K562 (cell line): Measurements from ENCODE around the gene CSNK1G1. TPM values are rescaled to one million over a fixed set of nuclear protein-coding genes. Genes with fewer than 3 reads are reported as not detected.

Experiments used
- ATAC-seq: fragments of 200-7000 bp; cut with Tn5 transposase; 3 replicates; pipeline ENCODE4 v1.9.1; 2020; ENCODE audit warnings: moderate library complexity
- BruUV-seq: library from RNA; stranded (reverse); fragments of 400-500 nt; replicated peaks from 2 replicates; lab custom pipeline; 2021; lab: Mats Ljungman, UMichigan
- CTCF ChIA-PET: fragments of 300-600 bp; formaldehyde crosslinking; extraction: SDS; loops from one replicate; lab custom pipeline; 2021; ENCODE audit warnings: low intra/inter-chr PET ratio; lab: Yijun Ruan, JAX
- POLR2A ChIA-PET: fragments of 300-600, 350-650 bp; sonication (Branson Sonifier 250); formaldehyde crosslinking; extraction: SDS; loops from one replicate; lab custom pipeline; 2021; ENCODE audit warnings: antibody characterized with exemption, inconsistent platforms; lab: Yijun Ruan, JAX
- DNase-seq, 4 experiments: peaks; one replicate each; pipeline versions ENCODE4 v3.0.0 to v3.0.0-alpha.2; 2011 to 2018; ENCODE audit warnings: low spot score in 3 of 4, mixed read lengths in 3 of 4; ENCODE audit errors: extremely low read depth in 1 of 4
- FAIRE-seq: peaks from 2 replicates; lab custom pipeline; 2011; peaks lifted over from hg19 to GRCh38; lab: Jason Lieb, UNC
- H2AFZ ChIP-seq: 2 replicates; pipeline ENCODE4 v1.6.0; 2011; ENCODE audit warnings: low read depth, low read length, control low read depth, inconsistent platforms
- H3K27ac ChIP-seq: fragments of 200-600 bp; 3 replicates; pipeline ENCODE4 v1.8.0; 2011; ENCODE audit warnings: low read depth, mild to moderate bottlenecking, control low read depth, inconsistent platforms, low read length, moderate library complexity, mixed read lengths; ENCODE audit errors: extremely low read depth
- H3K27me3 ChIP-seq, 2 experiments: fragments of 300-600 bp in 1 of 2; 2 replicates in 1 of 2; 3 replicates in 1 of 2; pipeline versions ENCODE4 v1.6.0 to v1.8.0; 2011; ENCODE audit warnings: inconsistent platforms in 2 of 2, low read length in 2 of 2, mild to moderate bottlenecking in 1 of 2, mixed read lengths in 1 of 2, moderate library complexity in 1 of 2; ENCODE audit not compliant: control insufficient read depth in 2 of 2, insufficient read depth in 2 of 2
- H3K36me3 ChIP-seq: fragments of 300-600 bp; 3 replicates; pipeline ENCODE4 v1.8.0; 2011; ENCODE audit warnings: mild to moderate bottlenecking, low read length, inconsistent platforms; ENCODE audit not compliant: control insufficient read depth, insufficient read depth
- H3K4me1 ChIP-seq, 2 experiments: fragments of 200-600 bp in 1 of 2; replicated peaks in 1 of 2; 2 replicates in 1 of 2; 3 replicates in 1 of 2; pipeline versions ENCODE4 v1.5.1 to v1.8.0; 2011; ENCODE audit warnings: inconsistent platforms in 2 of 2, low read length in 2 of 2, mild to moderate bottlenecking in 1 of 2, mixed read lengths in 1 of 2, moderate library complexity in 1 of 2; ENCODE audit not compliant: control insufficient read depth in 2 of 2, insufficient read depth in 2 of 2
- H3K4me2 ChIP-seq: 2 replicates; pipeline ENCODE4 v1.6.1; 2011; ENCODE audit warnings: low read length, control low read depth, inconsistent platforms, mixed read lengths; ENCODE audit not compliant: insufficient read depth
- H3K4me3 ChIP-seq: fragments of 200-600 bp; sonication (generic), shearing (Covaris generic); 2 replicates; pipeline ENCODE4 v1.5.1; 2016; ENCODE audit warnings: control low read depth, inconsistent platforms
- H3K79me2 ChIP-seq: fragments of 200-600 bp; 3 replicates; pipeline ENCODE4 v1.8.0; 2011; ENCODE audit warnings: low read length, inconsistent platforms; ENCODE audit not compliant: control insufficient read depth, insufficient read depth
- H3K9ac ChIP-seq, 2 experiments: 2 replicates each; pipeline versions ENCODE4 v1.6.0 to v1.6.1; 2011; ENCODE audit warnings: low read depth in 2 of 2, low read length in 2 of 2, control low read depth in 1 of 2, inconsistent platforms in 1 of 2, mild to moderate bottlenecking in 1 of 2, mixed read lengths in 1 of 2; ENCODE audit not compliant: insufficient read depth in 1 of 2
- H3K9me1 ChIP-seq: one replicate; pipeline ENCODE4 v1.6.0; 2011; ENCODE audit warnings: inconsistent platforms, mild to moderate bottlenecking, low read length, moderate library complexity; ENCODE audit not compliant: control insufficient read depth, insufficient read depth
- H3K9me3 ChIP-seq: replicated peaks from 2 replicates; pipeline ENCODE4 v1.5.1; 2011; ENCODE audit warnings: low read depth, low read length, inconsistent platforms; ENCODE audit not compliant: control insufficient read depth, insufficient read depth
- H4K20me1 ChIP-seq: replicated peaks from 2 replicates; pipeline ENCODE4 v1.6.1; 2011; ENCODE audit warnings: low read length, inconsistent platforms, mixed read lengths; ENCODE audit not compliant: control insufficient read depth, insufficient read depth
- CREB1 ChIP-seq, 2 experiments: sonication (generic) in 1 of 2; formaldehyde crosslinking in 1 of 2; IDR thresholded peaks; 2 replicates each; pipeline versions ENCODE4 v1.6.1 to v1.8.0; 2012 to 2022; ENCODE audit warnings: inconsistent platforms in 1 of 2, mild to moderate bottlenecking in 1 of 2, missing genetic modification reagents in 1 of 2, moderate library complexity in 1 of 2
- DNMT1 ChIP-seq: fragments of 450-650 bp; IDR thresholded peaks from 2 replicates; pipeline ENCODE4 v1.6.1; 2016; ENCODE audit warnings: antibody characterized with exemption, mild to moderate bottlenecking
- EP300 ChIP-seq: IDR thresholded peaks from 2 replicates; pipeline ENCODE4 v1.6.1; 2012; ENCODE audit warnings: low read length, improper control_type of control experiment
- FOXJ3 ChIP-seq: sonication (generic); formaldehyde crosslinking; IDR thresholded peaks from 2 replicates; pipeline ENCODE4 v1.4.0; 2020; ENCODE audit warnings: mild to moderate bottlenecking, missing genetic modification reagents
- FOXM1 ChIP-seq, 2 experiments: fragments of 450-650 bp in 1 of 2; sonication (generic) in 1 of 2; formaldehyde crosslinking in 1 of 2; IDR thresholded peaks; 2 replicates each; pipeline versions ENCODE4 v1.6.1 to v1.9.0; 2017 to 2022; ENCODE audit warnings: low read depth in 2 of 2, mild to moderate bottlenecking in 2 of 2, missing genetic modification reagents in 1 of 2, moderate library complexity in 1 of 2
- GABPB2 ChIP-seq: fragments of 250-450 bp; sonication (Bioruptor Pico); conservative IDR thresholded peaks from 2 replicates; pipeline ENCODE4 v1.5.1; 2021; ENCODE audit warnings: mild to moderate bottlenecking
- GTF3C2 ChIP-seq: IDR thresholded peaks from 3 replicates; pipeline ENCODE4 v1.6.1; 2011; ENCODE audit warnings: borderline replicate concordance, mild to moderate bottlenecking, moderate library complexity; ENCODE audit not compliant: insufficient read length; ENCODE audit errors: extremely low read depth
- HEY1 ChIP-seq: fragments of 250-450 bp; sonication (Bioruptor Pico); IDR thresholded peaks from 2 replicates; pipeline ENCODE4 v1.5.0; 2020; ENCODE audit warnings: mild to moderate bottlenecking, moderate library complexity, borderline replicate concordance
- KDM1A ChIP-seq, 2 experiments: fragments of 450-650 bp; IDR thresholded peaks; 2 replicates each; pipeline ENCODE4 v1.6.1; 2016; ENCODE audit warnings: mild to moderate bottlenecking in 2 of 2
- NONO ChIP-seq, 2 experiments: fragments of 200-400 bp in 1 of 2; fragments of 450-650 bp in 1 of 2; formaldehyde crosslinking in 1 of 2; IDR thresholded peaks; 2 replicates each; pipeline ENCODE4 v1.6.1; 2017; ENCODE audit warnings: low read depth in 2 of 2, mild to moderate bottlenecking in 2 of 2, moderate library complexity in 2 of 2, low read length in 1 of 2
- PHB2 ChIP-seq: fragments of 450-650 bp; IDR thresholded peaks from 2 replicates; pipeline ENCODE4 v1.6.1; 2017; ENCODE audit warnings: low read depth
- SREBF1 ChIP-seq: fragments of 150-350 bp; IDR thresholded peaks from 2 replicates; pipeline ENCODE4 v1.6.1; 2014; ENCODE audit warnings: antibody characterized with exemption, low read depth, low read length, borderline replicate concordance
- ZBTB7A ChIP-seq: IDR thresholded peaks from 2 replicates; pipeline ENCODE4 v1.6.1; 2011; ENCODE audit warnings: low read depth, mild to moderate bottlenecking, low read length, moderate library complexity, borderline replicate concordance; ENCODE audit not compliant: control insufficient read depth
- ZNF212 ChIP-seq: fragments of 450-650 bp; formaldehyde crosslinking; IDR thresholded peaks from 2 replicates; pipeline ENCODE4 v1.4.0; 2020; ENCODE audit warnings: mild to moderate bottlenecking
- ZNF436 ChIP-seq: fragments of 250-450, 450-650 bp; sonication (Bioruptor Pico); formaldehyde crosslinking; IDR thresholded peaks from 2 replicates; pipeline ENCODE4 v1.7.0; 2020; ENCODE audit warnings: mild to moderate bottlenecking
- ZNF668 ChIP-seq: fragments of 250-450 bp; sonication (Bioruptor Pico); IDR thresholded peaks from 2 replicates; pipeline ENCODE4 v1.8.0; 2022; ENCODE audit warnings: mild to moderate bottlenecking, inconsistent platforms
- WGBS: fragments of 100-300 bp; shearing (Covaris generic); methylation state at CpG from one replicate; pipeline ENCODE4 v1.1.6; 2016; ENCODE audit warnings: low coverage, mixed read lengths; ENCODE audit not compliant: insufficient coverage; ENCODE audit errors: missing lambda C conversion rate; 5-methylcytosine and 5-hydroxymethylcytosine counted together
- in situ Hi-C: fragments of 300-500 bp; cut with MboI; formaldehyde crosslinking; loops from 4 replicates; pipeline ENCODE4 v1.15.0; 2018; ENCODE audit warnings: inconsistent platforms, mixed read lengths
- intact Hi-C: fragments of 100-400 bp; cut with micrococcal nuclease; formaldehyde crosslinking; loops from 2 replicates; pipeline ENCODE4 v1.14.2; 2022
- polyA plus RNA-seq, 8 experiments: library from polyadenylated mRNA; depleted of rRNA in 4 of 8; stranded (reverse) in 5 of 8; unstranded in 3 of 8; fragments of >200 nt; fragmentation: Nextera tagmentation in 2 of 8; fragmentation: Illumina TruSeq in 1 of 8; extraction: Ambion mirVana in 2 of 8; extraction: Trizol in 1 of 8; gene quantifications; 2 replicates each; pipeline versions ENCODE4 v1.2.1 to v1.2.3, GENCODE V29; 2011 to 2014; ENCODE audit warnings: inconsistent platforms in 1 of 8, missing spikeins in 1 of 8
- total RNA-seq, 7 experiments: library from RNA; depleted of rRNA in 6 of 7; stranded (reverse); fragments of >200 nt in 6 of 7; fragmentation: Illumina TruSeq in 2 of 7; extraction: Trizol in 2 of 7; gene quantifications; 2 replicates each; pipeline versions ENCODE4 v1.2.1 to v1.2.3, GENCODE V29; 2011 to 2021; ENCODE audit warnings: low replicate concordance in 1 of 7
- TF ChIP-seq, protein P1 (sequence below): IDR thresholded peaks from 2 replicates; pipeline ENCODE4 v1.6.1; 2016; ENCODE audit warnings: missing genetic modification characterization, missing compliant biosample characterization

CSNK1G1 gene
- total and polyA plus RNA-seq, 9 of the 15 experiments (the other 6 are each of a cell fraction or from before 2014, with no cell fraction given) = 4.5 to 18.5 (median 9.5) TPM

DNA sequence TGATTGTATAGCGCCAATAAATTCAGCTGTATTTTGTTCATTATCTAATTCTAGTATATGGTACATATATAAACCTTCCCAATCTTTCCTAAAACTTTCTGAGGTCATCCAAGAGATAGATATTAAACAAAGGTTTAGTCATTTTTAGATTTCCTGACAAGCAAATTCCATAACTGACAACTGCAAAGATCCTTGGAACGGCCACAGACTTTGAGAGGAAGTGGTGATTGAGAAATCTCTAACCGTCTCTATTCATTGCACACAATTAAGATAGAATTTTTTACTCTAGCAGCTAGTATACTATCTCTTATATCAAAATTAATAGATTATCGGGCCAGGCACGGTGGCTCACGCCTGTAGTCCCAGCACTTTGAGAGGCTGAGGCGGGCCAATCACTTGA is 4.7 kb downstream of the CSNK1G1 start (continued):
- TF ChIP-seq EP300 = no peak

DNA sequence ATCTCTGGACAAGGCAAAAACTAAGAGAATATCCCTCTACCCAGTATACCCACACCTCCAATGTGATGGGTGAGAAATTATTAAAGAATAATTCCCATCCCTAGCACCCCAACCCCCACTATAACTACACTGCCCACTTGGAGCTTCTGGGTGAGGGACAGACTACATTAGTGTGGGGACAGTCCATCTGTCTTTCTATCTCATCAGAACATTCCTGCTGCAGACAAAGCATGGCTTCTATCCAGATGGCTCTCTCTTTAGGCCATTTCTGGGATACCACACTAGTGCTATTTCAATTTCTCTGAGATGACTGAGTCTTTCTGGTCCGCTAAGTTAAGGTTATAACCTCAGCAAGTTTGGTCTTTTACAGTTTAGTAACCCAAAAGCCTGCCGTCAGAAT is 6.6 kb downstream of the CSNK1G1 start:
- no peak overlapping the region for H3K4me2 ChIP-seq
- no peak overlapping the region for H2AFZ ChIP-seq
- FAIRE-seq (no peak), DNase-seq (no peak), ATAC-seq (no peak; the same call in 2 of the 3 replicates)
- H3K9me3 ChIP-seq = no peaks in the 10 kb centered on the region
- intact Hi-C loops = no loop called here
- no peaks in the 10 kb centered on the region for H3K9me1 ChIP-seq
- H3K27ac ChIP-seq = no peak overlapping the region
- no peaks in the 10 kb centered on the region for H3K27me3 ChIP-seq
- 0 out of 2 replicates have a peak, but pooled peaks cover 4% of the 10 kb centered on the region for H4K20me1 ChIP-seq
- peaks cover 34% of the 10 kb centered on the region for H3K79me2 ChIP-seq
- H3K36me3 ChIP-seq = peaks cover 13% of the 10 kb centered on the region; the same call in 2 of the 3 replicates
- no TSS peak for BruUV-seq
- 100% methylated on average over 2 of the region's 2 CpGs for WGBS
- H3K4me1 ChIP-seq = peaks cover 0 to under 1% of the 10 kb centered on the region in 2 experiments; a peak in 1 of 5 replicates
- H3K9ac ChIP-seq = no peak overlapping the region
- CTCF ChIA-PET = interaction anchor here (0.6 kb wide), 1 partner anchor 32 kb away, joined by 4 read pairs; no protein-coding TSS in a partner anchor
- in situ Hi-C loops = no loop called here
- POLR2A ChIA-PET = interaction anchor here (0.8 to 1.7 kb wide), 3 partner anchors 8 to 111 kb away, joined by 3 to 7 read pairs (median 4); no protein-coding TSS in a partner anchor
- H3K4me3 ChIP-seq = no peak overlapping the region
- TF ChIP-seq SREBF1 (no peak), FOXJ3 (no peak), HEY1 (CRISPR knock-in tag) (no peak), ZNF212 (CRISPR knock-in tag) (no peak), FOXM1 (IDR thresholded peaks at IDR 0.05; ENCODE audit: low read depth) (no peak), FOXM1 (CRISPR knock-in tag; IDR thresholded peaks at IDR 0.05; ENCODE audit: low read depth) (no peak), GABPB2 (CRISPR knock-in tag) (no peak), KDM1A (IDR thresholded peaks at IDR 0.05) (no peak), NONO (IDR thresholded peaks at IDR 0.05; ENCODE audit: low read depth in 2 of 2, low read length in 1 of 2) (no peak), ZNF668 (CRISPR knock-in tag) (no peak), GTF3C2 (no peak), ZBTB7A (no peak), PHB2 (no peak), DNMT1 (no peak), ZNF436 (CRISPR knock-in tag) (no peak), CREB1 (IDR thresholded peaks at IDR 0.05) (no peak), CREB1 (CRISPR knock-in tag; IDR thresholded peaks at IDR 0.05) (no peak)
- TF ChIP-seq, protein P1, sequence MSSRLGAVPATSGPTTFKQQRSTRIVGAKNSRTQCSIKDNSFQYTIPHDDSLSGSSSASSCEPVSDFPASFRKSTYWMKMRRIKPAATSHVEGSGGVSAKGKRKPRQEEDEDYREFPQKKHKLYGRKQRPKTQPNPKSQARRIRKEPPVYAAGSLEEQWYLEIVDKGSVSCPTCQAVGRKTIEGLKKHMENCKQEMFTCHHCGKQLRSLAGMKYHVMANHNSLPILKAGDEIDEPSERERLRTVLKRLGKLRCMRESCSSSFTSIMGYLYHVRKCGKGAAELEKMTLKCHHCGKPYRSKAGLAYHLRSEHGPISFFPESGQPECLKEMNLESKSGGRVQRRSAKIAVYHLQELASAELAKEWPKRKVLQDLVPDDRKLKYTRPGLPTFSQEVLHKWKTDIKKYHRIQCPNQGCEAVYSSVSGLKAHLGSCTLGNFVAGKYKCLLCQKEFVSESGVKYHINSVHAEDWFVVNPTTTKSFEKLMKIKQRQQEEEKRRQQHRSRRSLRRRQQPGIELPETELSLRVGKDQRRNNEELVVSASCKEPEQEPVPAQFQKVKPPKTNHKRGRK (tag) = no peak
